GM23338 (cell line): Measurements from ENCODE around the gene HSD17B2. TPM values are rescaled to one million over a fixed set of nuclear protein-coding genes. Genes with fewer than 3 reads are reported as not detected.

Source experiments
- ATAC-seq: fragments of 200-7000 bp; cut with Tn5 transposase; 3 replicates; pipeline ENCODE4 v1.9.1; 2020
- DNase-seq: peaks from one replicate; pipeline ENCODE4 v3.0.0-alpha.2; 2015; ENCODE audit warnings: low spot score
- H2AFZ ChIP-seq: fragments of 200-600 bp; sonication (generic); 2 replicates; pipeline ENCODE4 v1.8.0; 2016; ENCODE audit warnings: antibody characterized with exemption, mild to moderate bottlenecking, moderate library complexity
- H3F3A ChIP-seq: fragments of 200-600 bp; sonication (generic); replicated peaks from 2 replicates; pipeline ENCODE4 v1.8.0; 2017; ENCODE audit warnings: antibody characterized with exemption, mixed run types, low read depth
- H3K27ac ChIP-seq: fragments of 200-600 bp; sonication (generic); 2 replicates; pipeline ENCODE4 v1.6.1; 2016; ENCODE audit warnings: low read depth
- H3K27me3 ChIP-seq: fragments of 200-600 bp; sonication (generic); 2 replicates; pipeline ENCODE4 v1.8.0; 2016; ENCODE audit warnings: mild to moderate bottlenecking, mixed run types, moderate library complexity; ENCODE audit not compliant: insufficient read depth
- H3K36me3 ChIP-seq: fragments of 200-600 bp; sonication (generic); 2 replicates; pipeline ENCODE4 v1.8.0; 2016; ENCODE audit warnings: mild to moderate bottlenecking; ENCODE audit not compliant: insufficient read depth
- H3K4me1 ChIP-seq: fragments of 200-600 bp; sonication (generic); 2 replicates; pipeline ENCODE4 v1.8.0; 2016; ENCODE audit warnings: mild to moderate bottlenecking, moderate library complexity; ENCODE audit not compliant: insufficient read depth
- H3K4me2 ChIP-seq: fragments of 200-600 bp; sonication (generic); 2 replicates; pipeline ENCODE4 v1.7.1; 2017; ENCODE audit warnings: mixed run types
- H3K4me3 ChIP-seq: fragments of 200-600 bp; sonication (generic); 2 replicates; pipeline ENCODE4 v1.6.1; 2016; ENCODE audit warnings: mixed run types
- H3K79me2 ChIP-seq: fragments of 200-600 bp; sonication (generic); replicated peaks from 2 replicates; pipeline ENCODE4 v1.8.0; 2017; ENCODE audit warnings: mild to moderate bottlenecking; ENCODE audit not compliant: insufficient read depth
- H3K9me2 ChIP-seq: fragments of 200-600 bp; sonication (generic); 2 replicates; pipeline ENCODE4 v1.8.0; 2017; ENCODE audit not compliant: insufficient read depth
- H4K20me1 ChIP-seq: fragments of 200-600 bp; sonication (generic); replicated peaks from 2 replicates; pipeline ENCODE4 v1.8.0; 2017; ENCODE audit warnings: mild to moderate bottlenecking; ENCODE audit not compliant: insufficient read depth
- H3K27ac Mint-ChIP-seq: 2 replicates; pipeline ENCODE4 v1.8.0; 2020; ENCODE audit warnings: inconsistent platforms, mild to moderate bottlenecking, moderate library complexity, mixed read lengths
- H3K27me3 Mint-ChIP-seq: 3 replicates; pipeline ENCODE4 v1.8.0; 2022; ENCODE audit warnings: low read depth, mild to moderate bottlenecking, moderate library complexity, mixed read lengths, inconsistent platforms; ENCODE audit not compliant: insufficient read depth, poor library complexity
- H3K36me3 Mint-ChIP-seq: 3 replicates; pipeline ENCODE4 v1.8.0; 2021; ENCODE audit warnings: low read depth, mild to moderate bottlenecking, inconsistent platforms, moderate library complexity, mixed read lengths
- H3K4me1 Mint-ChIP-seq: 3 replicates; pipeline ENCODE4 v1.8.0; 2020; ENCODE audit warnings: mild to moderate bottlenecking, inconsistent platforms, mixed read lengths
- H3K4me3 Mint-ChIP-seq: 3 replicates; pipeline ENCODE4 v1.8.0; 2021; ENCODE audit warnings: moderate library complexity, mild to moderate bottlenecking, inconsistent platforms, mixed read lengths
- H3K9me3 Mint-ChIP-seq: 3 replicates; pipeline ENCODE4 v1.8.0; 2020; ENCODE audit warnings: moderate library complexity, mild to moderate bottlenecking, inconsistent platforms, mixed read lengths
- CREB1 ChIP-seq: fragments of 250-450 bp; sonication (Bioruptor Pico); IDR thresholded peaks from 2 replicates; pipeline ENCODE4 v1.5.0; 2020; ENCODE audit warnings: low read depth, mild to moderate bottlenecking, moderate library complexity
- CTCF ChIP-seq, 2 experiments: fragments of 200-600 bp in 1 of 2; sonication (generic) in 1 of 2; conservative IDR thresholded peaks; 2 replicates each; pipeline versions ENCODE4 v1.5.1 to v1.6.1; 2016 to 2017; ENCODE audit warnings: antibody characterized with exemption in 2 of 2, low read depth in 2 of 2, mild to moderate bottlenecking in 2 of 2, moderate library complexity in 1 of 2
- ETS1 ChIP-seq: IDR thresholded peaks from 2 replicates; pipeline ENCODE4 v1.6.1; 2016; ENCODE audit warnings: antibody characterized with exemption
- JUNB ChIP-seq: IDR thresholded peaks from one replicate; pipeline ENCODE4 v1.6.1; 2016; ENCODE audit warnings: antibody characterized with exemption; ENCODE audit not compliant: unreplicated experiment
- POLR2AphosphoS5 ChIP-seq: IDR thresholded peaks from 2 replicates; pipeline ENCODE4 v1.6.1; 2016; ENCODE audit warnings: antibody characterized with exemption, low read depth
- REST ChIP-seq: IDR thresholded peaks from one replicate; pipeline ENCODE4 v1.6.1; 2018; ENCODE audit warnings: antibody characterized with exemption; ENCODE audit not compliant: unreplicated experiment
- STAT1 ChIP-seq: IDR thresholded peaks from one replicate; pipeline ENCODE4 v1.6.1; 2016; ENCODE audit warnings: antibody characterized with exemption; ENCODE audit not compliant: unreplicated experiment
- ZNF331 ChIP-seq: fragments of 250-450 bp; sonication (Bioruptor Pico); IDR thresholded peaks from 2 replicates; pipeline ENCODE4 v1.5.0; 2020; ENCODE audit warnings: low read depth, mild to moderate bottlenecking, moderate library complexity
- ZNF462 ChIP-seq: fragments of 250-450 bp; sonication (Bioruptor Pico); IDR thresholded peaks from 2 replicates; pipeline ENCODE4 v1.5.0; 2020; ENCODE audit warnings: mild to moderate bottlenecking, moderate library complexity
- long read RNA-seq: library from polyadenylated mRNA; unstranded; transcript quantifications from one replicate; pipeline ENCODE4 v2.0.0, GENCODE V29; 2020; ENCODE audit not compliant: unreplicated experiment
- polyA plus RNA-seq: library from polyadenylated mRNA; unstranded; fragments of >200 nt; fragmentation: Nextera tagmentation; extraction: Ambion mirVana; gene quantifications from 2 replicates; pipeline ENCODE4 v1.2.1, GENCODE V29; 2016
- total RNA-seq: library from RNA; depleted of rRNA; stranded (reverse); fragments of >200 nt; shearing (Covaris generic); gene quantifications from 2 replicates; pipeline ENCODE4 v1.2.3, GENCODE V29; 2014; rRNA removed

Gene HSD17B2
- total RNA-seq = not detected in 2 replicates
- 0.03 and 0.29 TPM in 2 replicates for polyA plus RNA-seq
- long read RNA-seq = 0 reads

- Histone ChIP-seq H3K4me2 (no peak within 1 kb of the TSS), H2AFZ (no peak within 1 kb of the TSS), H3K27me3 (no peaks in the 10 kb centered on the region), H3F3A (no peaks in the 10 kb centered on the region), H3K79me2 (no peaks in the 10 kb centered on the region), H3K4me1 (no peaks in the 10 kb centered on the region), H3K27ac (no peak within 1 kb of the TSS), H3K9me2 (peaks cover 2% of the 10 kb centered on the region; the same call in 1 of the 2 replicates), H3K36me3 (no peaks in the 10 kb centered on the region), H3K4me3 (no peak within 1 kb of the TSS), H4K20me1 (no peaks in the 10 kb centered on the region)
- no peaks in the 10 kb centered on the region for H3K36me3 Mint-ChIP-seq
- no peak for ATAC-seq
- TF ChIP-seq ZNF462 (CRISPR knock-in tag) = no peak
- TF ChIP-seq JUNB = no peak
- TF ChIP-seq ZNF331 = no peak
- TF ChIP-seq CREB1 = no peak
- TF ChIP-seq POLR2AphosphoS5 = no peak
- TF ChIP-seq ETS1 = no peak
- no peak for TF ChIP-seq STAT1
- no peak for TF ChIP-seq CTCF (conservative IDR thresholded peaks at IDR 0.05; ENCODE audit: low read depth in 2 of 2)
- TF ChIP-seq REST = no peak
- H3K27ac Mint-ChIP-seq = no peak within 1 kb of the TSS
- H3K4me3 Mint-ChIP-seq = no peak within 1 kb of the TSS
- H3K27me3 Mint-ChIP-seq = no peaks in the 10 kb centered on the region
- no peak for DNase-seq
- H3K9me3 Mint-ChIP-seq = no peaks in the 10 kb centered on the region
- H3K4me1 Mint-ChIP-seq = no peaks in the 10 kb centered on the region
These were observed at the start of gene HSD17B2 for GRCh38 chr16:82034981-82035612. Gene HSD17B2, plus strand, starts transcription at chr16:82035253. Its CDS starts 172 bp downstream, at chr16:82035425.
